IPS DF 4.7 (cell line): Measurements from ENCODE around the gene IL1RAPL2.
"Not testable (repeated sequence)": the region's sequence is repeated elsewhere in the genome, so short reads cannot be mapped to it uniquely, and the experiment has no call there.

Experiments used
- DNase-seq: peaks from one replicate; pipeline ENCODE4 v3.0.0-alpha.2; 2013; ENCODE audit warnings: low spot score; ENCODE audit errors: extremely low read depth

Gene IL1RAPL2

GRCh38 chrX:105150557-105150956 lies 584.6 kb downstream of the IL1RAPL2 start:
- no peak for DNase-seq

GRCh38 chrX:105167233-105167632 lies 601.2 kb downstream of the IL1RAPL2 start:
- no peak for DNase-seq

GRCh38 chrX:105168577-105168976 lies 602.6 kb downstream of the IL1RAPL2 start:
- DNase-seq: no peak

GRCh38 chrX:105173071-105173470 lies 607.1 kb downstream of the IL1RAPL2 start:
- DNase-seq: no peak

GRCh38 chrX:105179644-105180043 lies 613.6 kb downstream of the IL1RAPL2 start:
- DNase-seq: no peak

GRCh38 chrX:105189093-105189492 lies 623.1 kb downstream of the IL1RAPL2 start:
- no peak for DNase-seq

GRCh38 chrX:105190252-105190853 lies 624.4 kb downstream of the IL1RAPL2 start:
- DNase-seq: no peak

- no peak for DNase-seq
These were observed 625.9 kb downstream of the IL1RAPL2 start for GRCh38 chrX:105191878-105192277.

GRCh38 chrX:105209406-105209805 lies 643.4 kb downstream of the IL1RAPL2 start:
- DNase-seq: no peak

GRCh38 chrX:105210258-105210657 lies 644.3 kb downstream of the IL1RAPL2 start:
- DNase-seq: no peak

GRCh38 chrX:105211066-105211575 lies 645.1 kb downstream of the IL1RAPL2 start:
- no peak for DNase-seq

- no peak for DNase-seq
These were observed 653.7 kb downstream of the IL1RAPL2 start for GRCh38 chrX:105219454-105220401.

GRCh38 chrX:105220636-105221035 lies 654.6 kb downstream of the IL1RAPL2 start, which contains the start of gene TEX13A:
Gene TEX13A (minus strand): TSS chrX:105220694. CDS start chrX:105220397, 297 bp downstream.
- no peak for DNase-seq

GRCh38 chrX:105221374-105221773 lies 655.4 kb downstream of the IL1RAPL2 start:
- DNase-seq: no peak

- peak; percentile 0 for DNase-seq
These were observed 660.5 kb downstream of the IL1RAPL2 start for GRCh38 chrX:105226499-105226898.

GRCh38 chrX:105228602-105229001 lies 662.6 kb downstream of the IL1RAPL2 start:
- DNase-seq: no peak

- no peak for DNase-seq
These were observed 663.1 kb downstream of the IL1RAPL2 start for GRCh38 chrX:105229146-105229545.

GRCh38 chrX:105237407-105237806 lies 671.4 kb downstream of the IL1RAPL2 start:
- not testable (repeated sequence) for DNase-seq

GRCh38 chrX:105241056-105241455 lies 675.1 kb downstream of the IL1RAPL2 start:
- no peak for DNase-seq

- no peak for DNase-seq
These were observed 694.5 kb downstream of the IL1RAPL2 start for GRCh38 chrX:105260291-105261043.

GRCh38 chrX:105263171-105263570 lies 697.2 kb downstream of the IL1RAPL2 start:
- no peak for DNase-seq

GRCh38 chrX:105263801-105264200 lies 697.8 kb downstream of the IL1RAPL2 start:
- DNase-seq: no peak
